ENCODE results near the gene RNMT.

Gene RNMT

GRCh38 chr18:13756671-13757070, 30.2 kb downstream of the RNMT start:
- H3K4me3 Mint-ChIP-seq: no peak overlapping the region
- peaks cover 82% of the 10 kb centered on the region for H3K36me3 Mint-ChIP-seq (ENCODE audit: low read depth)
- no peak for TF ChIP-seq CTCF (IDR thresholded peaks at IDR 0.05; ENCODE audit: unreplicated experiment in 3 of 3)
- no peaks in the 10 kb centered on the region for H3K27me3 Mint-ChIP-seq (ENCODE audit: low read depth)
- H3K9me3 Mint-ChIP-seq: no peaks in the 10 kb centered on the region
- no peak overlapping the region for H3K27ac Mint-ChIP-seq
- no peaks in the 10 kb centered on the region for H3K4me1 Mint-ChIP-seq

GRCh38 chr18:13758622-13759021, 32.1 kb downstream of the RNMT start:
- Mint-ChIP-seq H3K27ac (no peak overlapping the region), H3K9me3 (peaks cover under 1% of the 10 kb centered on the region), H3K4me3 (no peak overlapping the region), H3K27me3 (ENCODE audit: low read depth) (no peaks in the 10 kb centered on the region), H3K4me1 (no peaks in the 10 kb centered on the region), H3K36me3 (ENCODE audit: low read depth) (peaks cover 88% of the 10 kb centered on the region)
- TF ChIP-seq CTCF (IDR thresholded peaks at IDR 0.05; ENCODE audit: unreplicated experiment in 3 of 3): no peak

GRCh38 chr18:13760047-13760446, 33.6 kb downstream of the RNMT start:
- H3K36me3 Mint-ChIP-seq (ENCODE audit: low read depth): peaks cover 89% of the 10 kb centered on the region
- TF ChIP-seq CTCF (IDR thresholded peaks at IDR 0.05; ENCODE audit: unreplicated experiment in 3 of 3): no peak
- no peak overlapping the region for H3K27ac Mint-ChIP-seq
- H3K4me3 Mint-ChIP-seq: no peak overlapping the region
- H3K9me3 Mint-ChIP-seq: peaks cover 14% of the 10 kb centered on the region
- H3K4me1 Mint-ChIP-seq: no peaks in the 10 kb centered on the region
- no peaks in the 10 kb centered on the region for H3K27me3 Mint-ChIP-seq (ENCODE audit: low read depth)

GRCh38 chr18:13762690-13763439, 36.4 kb downstream of the RNMT start:
- Mint-ChIP-seq H3K36me3 (ENCODE audit: low read depth) (peaks cover 73% of the 10 kb centered on the region), H3K4me3 (no peak overlapping the region), H3K9me3 (peaks cover 35% of the 10 kb centered on the region), H3K27ac (no peak overlapping the region), H3K27me3 (ENCODE audit: low read depth) (no peaks in the 10 kb centered on the region), H3K4me1 (no peaks in the 10 kb centered on the region)
- no peak for TF ChIP-seq CTCF (IDR thresholded peaks at IDR 0.05; ENCODE audit: unreplicated experiment in 3 of 3)

GRCh38 chr18:13775058-13775457, 48.6 kb downstream of the RNMT start:
- no peak overlapping the region for H3K4me3 Mint-ChIP-seq
- no peaks in the 10 kb centered on the region for H3K9me3 Mint-ChIP-seq
- H3K36me3 Mint-ChIP-seq (ENCODE audit: low read depth): no peaks in the 10 kb centered on the region

More at GRCh38 chr18:13775058-13775457, 48.6 kb downstream of the RNMT start:
- TF ChIP-seq CTCF (IDR thresholded peaks at IDR 0.05; ENCODE audit: unreplicated experiment in 3 of 3): no peak
- peaks cover 6% of the 10 kb centered on the region for H3K27me3 Mint-ChIP-seq (ENCODE audit: low read depth)
- no peaks in the 10 kb centered on the region for H3K4me1 Mint-ChIP-seq
- no peak overlapping the region for H3K27ac Mint-ChIP-seq

All from nephron (organoid).